ENCODE data around the gene ERBB4.

The ERBB4 gene

DNA sequence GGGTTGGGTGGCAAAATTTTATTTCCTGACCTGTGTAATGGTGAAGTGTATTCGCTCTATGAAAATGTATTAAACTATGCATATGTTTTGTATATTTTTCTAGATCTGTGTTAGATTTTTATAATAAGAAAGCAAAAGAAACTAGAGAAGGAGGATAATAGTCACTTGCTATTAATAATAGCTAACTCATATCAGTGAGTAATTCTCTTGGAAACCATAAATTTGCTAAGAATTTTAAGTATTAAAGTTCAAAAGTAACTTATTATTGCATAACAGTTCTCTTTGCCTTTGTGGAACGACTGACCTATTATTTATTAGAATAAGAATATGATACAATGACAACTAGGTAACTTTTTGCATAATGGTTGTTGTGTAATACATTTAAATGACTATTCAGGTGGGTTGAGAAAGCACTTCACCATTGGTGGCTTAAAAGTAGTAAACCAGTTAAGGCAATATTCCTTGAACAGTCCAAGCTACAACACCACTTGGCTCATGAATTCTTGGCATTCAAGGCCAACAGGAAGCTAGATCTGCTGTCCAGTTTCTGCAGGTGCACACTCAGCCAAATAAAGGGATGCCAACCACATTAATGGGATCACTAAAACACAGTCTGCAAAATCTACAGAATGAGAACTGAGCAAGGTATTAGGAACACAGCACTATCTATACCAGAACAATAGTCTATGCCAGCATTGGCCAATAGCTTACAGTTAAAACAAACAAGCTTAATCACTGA is 1060.9 kb downstream of the ERBB4 start:
- no peak for DNase-seq (ENCODE audit: low read depth in 2 of 2)

- no peak for DNase-seq (ENCODE audit: low read depth in 2 of 2)
Observed at GRCh38 chr2:211473116-211473515, 1065.5 kb downstream of the ERBB4 start.

- DNase-seq (ENCODE audit: low read depth in 2 of 2) = no peak
Observed at GRCh38 chr2:211469664-211470059, 1068.9 kb downstream of the ERBB4 start.

GRCh38 chr2:211468877-211469663 is 1069.5 kb downstream of the ERBB4 start:
- DNase-seq (ENCODE audit: low read depth in 2 of 2) = no peak

DNA sequence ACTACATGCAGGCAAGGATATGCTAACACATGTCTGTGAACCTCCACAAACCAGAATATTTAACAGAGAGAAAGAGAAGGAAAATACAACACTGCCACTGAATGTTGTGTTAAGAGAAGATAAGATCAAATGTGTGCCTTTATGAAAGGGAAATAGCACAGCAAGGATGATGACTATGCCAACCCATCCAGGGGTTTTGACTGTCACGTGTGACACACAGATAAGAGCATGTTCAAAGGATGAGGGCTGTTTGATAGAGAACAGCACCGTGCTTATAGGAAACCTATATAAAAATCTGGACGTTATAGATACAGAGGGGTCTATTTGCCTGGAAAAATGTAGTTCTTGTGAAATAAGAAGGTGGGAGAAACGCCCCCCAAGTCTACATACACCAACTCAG is 1070.4 kb downstream of the ERBB4 start:
- DNase-seq (ENCODE audit: low read depth in 2 of 2) = no peak

DNA sequence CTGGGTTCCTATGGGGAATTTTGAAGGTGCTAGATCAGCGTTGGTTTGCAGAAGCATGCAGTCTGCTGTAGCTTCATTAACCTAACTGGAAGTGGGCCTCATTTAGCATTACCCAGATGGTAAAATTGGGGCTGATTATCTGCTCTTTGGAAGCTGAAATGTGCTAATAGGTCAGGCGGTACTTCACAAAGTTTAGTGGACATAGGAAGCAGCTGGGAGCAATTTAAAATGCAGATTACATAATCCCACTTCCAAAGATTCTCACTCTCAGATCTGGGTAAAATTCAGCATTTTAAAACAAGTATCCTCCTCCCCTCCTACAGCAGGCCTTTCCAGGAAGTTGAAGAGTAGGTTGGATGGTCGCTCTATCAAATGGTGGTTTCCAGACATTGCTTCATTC is 1075.2 kb downstream of the ERBB4 start:
- no peak for DNase-seq (ENCODE audit: low read depth in 2 of 2)

DNA sequence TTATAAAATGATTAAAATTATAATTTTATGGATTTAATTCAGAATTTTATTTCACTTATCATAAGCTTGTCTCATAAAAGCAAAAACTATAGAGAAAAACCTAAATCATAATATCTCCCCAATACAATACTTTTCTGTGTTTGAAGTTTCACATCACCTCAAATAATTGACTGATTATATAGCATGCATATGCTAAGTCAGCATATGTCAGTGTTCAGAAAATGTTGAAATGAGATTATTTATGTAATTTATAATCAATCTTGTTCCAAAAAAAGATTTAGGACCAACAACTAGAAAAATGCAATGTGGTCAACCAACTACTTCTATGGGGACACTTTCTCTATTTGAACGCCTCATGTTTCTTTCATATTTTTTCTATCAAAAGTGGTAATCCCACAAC is 1079.6 kb downstream of the ERBB4 start:
- no peak for DNase-seq (ENCODE audit: low read depth in 2 of 2)

DNA sequence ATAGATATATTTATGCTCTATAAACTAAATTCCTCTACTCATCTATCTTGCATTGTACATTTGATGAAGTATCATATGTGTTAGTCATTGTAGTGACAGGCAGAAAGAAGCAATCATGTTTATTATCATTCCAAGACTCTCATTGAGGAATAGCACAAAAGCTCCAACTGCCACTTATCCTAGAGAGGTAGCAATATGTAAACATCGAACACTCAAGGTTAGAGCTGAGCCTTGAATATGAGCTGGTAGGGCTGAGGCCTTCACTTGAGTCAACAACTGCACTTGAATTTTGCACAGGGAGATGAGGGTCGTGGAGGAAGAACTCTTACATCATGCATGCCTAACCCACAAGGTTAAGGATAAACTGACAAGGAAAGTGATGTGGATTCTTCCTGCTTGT is 1081.3 kb downstream of the ERBB4 start:
- DNase-seq (ENCODE audit: low read depth in 2 of 2) = no peak

DNA sequence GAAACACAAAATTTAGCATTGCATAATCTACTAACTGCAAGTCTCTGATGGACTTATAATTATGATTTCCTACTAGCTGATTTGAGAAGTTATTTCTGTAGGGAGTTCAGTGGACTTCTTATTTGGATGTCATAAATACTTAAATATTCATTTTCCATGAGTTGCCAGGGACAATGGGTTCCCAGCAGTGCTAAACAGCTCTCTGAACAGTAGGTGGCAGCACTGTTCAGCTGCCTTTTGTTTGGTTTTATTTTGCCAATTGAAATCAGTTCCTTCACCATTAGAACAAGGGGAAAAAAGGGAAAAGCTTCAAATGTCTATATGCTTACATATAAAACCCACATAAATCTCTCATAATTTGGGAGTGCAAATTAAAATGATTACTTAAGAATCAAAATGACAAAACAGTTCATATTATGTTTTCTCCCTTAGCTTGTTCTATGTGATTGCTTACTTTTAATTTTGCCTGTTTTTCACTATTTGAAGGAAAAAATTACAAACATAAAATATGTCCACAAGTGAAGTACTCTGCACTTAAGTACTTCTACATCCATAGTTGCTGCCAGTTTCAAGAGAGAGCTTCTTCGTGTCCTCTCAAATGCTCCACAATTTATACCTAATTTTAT is 1083.3 kb downstream of the ERBB4 start:
- no peak for DNase-seq (ENCODE audit: low read depth in 2 of 2)

GRCh38 chr2:211454679-211455078 is 1083.9 kb downstream of the ERBB4 start:
- no peak for DNase-seq (ENCODE audit: low read depth in 2 of 2)

- no peak for DNase-seq (ENCODE audit: low read depth in 2 of 2)
Observed at GRCh38 chr2:211453311-211453887, 1085.2 kb downstream of the ERBB4 start.

DNA sequence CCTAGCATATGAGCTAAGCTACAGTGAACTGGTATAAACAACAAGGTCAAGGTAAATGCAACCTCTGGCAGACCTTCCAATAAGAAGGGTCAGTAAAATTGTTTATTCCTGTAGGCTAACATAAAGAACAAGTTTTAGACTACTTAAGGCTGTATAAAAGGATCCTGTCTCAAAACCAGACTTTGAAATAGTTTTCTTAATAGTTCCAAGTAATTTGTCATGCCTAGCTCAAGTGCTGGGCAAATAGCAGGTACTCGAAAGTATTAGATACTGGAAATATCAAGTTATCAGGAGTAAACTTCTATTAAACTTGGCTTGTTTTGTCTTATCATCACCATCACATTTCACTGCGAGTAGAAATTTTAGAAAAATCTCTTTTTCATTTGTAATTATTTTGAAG is 1087.0 kb downstream of the ERBB4 start:
- DNase-seq (ENCODE audit: low read depth in 2 of 2) = no peak

GRCh38 chr2:211449819-211450218 is 1088.8 kb downstream of the ERBB4 start:
- DNase-seq (ENCODE audit: low read depth in 2 of 2) = no peak

DNA sequence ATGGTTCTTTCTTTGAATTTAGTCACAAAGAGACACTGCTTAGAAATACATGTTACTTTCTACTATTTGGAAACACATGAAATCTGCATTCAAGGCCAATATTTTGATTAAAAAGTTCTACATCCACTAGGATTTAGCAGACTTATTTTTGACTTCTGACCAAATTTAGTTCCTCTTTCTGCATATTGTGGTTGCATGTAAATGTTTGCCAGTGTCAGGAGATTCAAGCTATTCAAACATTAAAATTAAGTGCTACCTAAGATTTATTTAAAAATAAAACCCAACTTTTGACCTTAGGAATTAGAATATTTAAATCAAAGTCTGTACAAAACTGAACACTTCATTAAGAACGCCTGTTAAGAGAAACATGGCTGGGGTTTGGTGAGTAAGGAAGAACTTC is 1091.1 kb downstream of the ERBB4 start:
- DNase-seq (ENCODE audit: low read depth in 2 of 2) = no peak

DNA sequence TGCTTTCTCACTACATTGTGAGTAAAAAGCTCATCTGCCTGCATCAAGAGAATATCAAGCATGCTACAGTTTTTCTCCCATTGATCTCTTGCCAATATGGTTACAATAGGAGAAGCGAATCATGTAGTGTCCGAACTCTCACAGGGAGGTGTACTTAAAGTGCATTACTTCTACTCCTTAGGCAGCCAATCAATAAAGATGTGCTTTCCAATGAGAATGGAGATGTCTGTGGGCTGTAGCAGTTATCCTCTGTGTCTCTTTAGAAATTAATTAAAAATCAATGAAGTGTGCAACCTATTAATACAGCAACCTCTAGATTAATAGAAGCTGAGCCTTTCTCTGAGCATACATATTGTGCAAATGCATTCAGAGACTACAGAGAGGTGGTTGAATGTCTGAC is 1098.5 kb downstream of the ERBB4 start:
- no peak for DNase-seq (ENCODE audit: low read depth in 2 of 2)

GRCh38 chr2:211439011-211439410 is 1099.6 kb downstream of the ERBB4 start:
- no peak for DNase-seq (ENCODE audit: low read depth in 2 of 2)

- DNase-seq (ENCODE audit: low read depth in 2 of 2) = no peak
Observed at GRCh38 chr2:211437396-211437795, 1101.2 kb downstream of the ERBB4 start.

DNA sequence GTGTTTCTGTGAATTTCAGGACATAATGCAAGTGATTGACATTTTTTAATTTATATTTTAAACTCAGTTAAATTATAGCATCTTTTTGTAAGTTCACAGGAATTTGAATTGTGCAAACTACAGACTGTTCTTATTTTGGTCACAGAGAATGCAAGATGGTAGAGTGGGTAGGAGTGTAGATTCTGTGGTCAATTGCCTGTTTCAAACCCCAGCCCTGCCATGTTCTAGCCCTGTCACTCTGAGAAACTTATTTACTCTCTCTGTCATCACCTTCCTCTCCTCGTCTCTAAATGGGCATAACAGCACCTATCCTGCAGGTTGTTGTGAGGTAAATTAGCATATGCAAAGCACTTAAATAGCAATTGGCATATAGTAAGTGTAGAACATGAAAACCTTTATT is 1102.4 kb downstream of the ERBB4 start:
- DNase-seq (ENCODE audit: low read depth in 2 of 2) = no peak

- no peak for DNase-seq (ENCODE audit: low read depth in 2 of 2)
Observed at GRCh38 chr2:211435331-211435730, 1103.3 kb downstream of the ERBB4 start.

GRCh38 chr2:211434773-211435172 is 1103.8 kb downstream of the ERBB4 start:
- no peak for DNase-seq (ENCODE audit: low read depth in 2 of 2)

DNA sequence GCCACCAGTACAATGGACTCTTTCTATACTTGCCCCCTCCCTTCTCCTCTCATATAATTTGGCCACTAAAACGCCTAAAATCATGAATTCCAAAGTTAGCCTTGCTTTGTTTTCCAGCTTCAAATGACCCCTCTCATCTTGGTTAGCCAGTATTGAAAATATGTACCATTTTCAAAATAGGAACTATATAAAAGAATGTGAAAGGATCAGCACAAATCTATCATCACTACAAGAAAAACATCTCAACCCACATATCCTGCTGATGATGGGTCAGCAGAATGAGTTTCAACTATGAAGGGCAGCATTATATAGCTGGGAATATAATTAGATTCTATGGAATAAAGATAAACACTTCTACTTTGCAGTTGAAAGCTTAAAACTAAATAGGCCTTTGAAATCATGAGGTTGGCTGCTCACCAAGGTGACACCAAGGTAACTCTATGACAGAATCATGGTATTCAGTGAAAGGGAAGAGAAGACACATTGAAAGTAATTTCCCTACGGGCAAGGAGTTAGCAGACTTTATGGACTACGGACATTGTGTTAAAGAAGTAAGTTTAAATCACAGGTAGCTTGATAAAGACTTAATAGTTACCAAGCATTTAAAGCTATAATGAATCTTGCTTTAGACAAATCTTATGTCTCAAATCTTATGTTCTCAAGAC is 1109.2 kb downstream of the ERBB4 start:
- no peak for DNase-seq (ENCODE audit: low read depth in 2 of 2)

DNA sequence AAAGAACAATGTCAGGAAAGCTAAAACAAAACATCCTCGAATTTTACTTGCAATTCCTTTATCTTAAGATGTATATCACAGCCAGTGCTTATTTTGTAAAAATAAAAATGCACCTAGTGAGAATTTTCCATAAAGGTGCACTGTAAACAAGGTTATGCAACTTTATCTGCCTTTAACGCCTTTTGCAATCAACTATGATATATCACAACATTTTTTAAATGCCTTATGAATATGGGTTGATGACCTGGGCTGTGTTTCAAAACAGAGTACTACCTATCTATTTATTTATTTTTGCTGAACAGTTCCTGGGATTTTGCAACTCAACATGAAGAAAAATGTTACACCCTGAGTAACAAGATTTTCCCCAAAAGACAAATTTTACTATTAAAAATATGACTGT is 1112.4 kb downstream of the ERBB4 start:
- no peak for DNase-seq (ENCODE audit: low read depth in 2 of 2)

Measured in stimulated activated CD8-positive, alpha-beta memory T cell treated with anti-CD3 and anti-CD28 coated beads, Interleukin-2, amount 100 ng/mL, for 1 hour (primary cell).